A549 (cell line): Measurements from ENCODE around the gene UROC1.

Experiments used
- CHD4 ChIP-seq: fragments of 200-600 bp; sonication (generic); IDR thresholded peaks from 2 replicates; pipeline ENCODE4 v1.6.1; 2016; ENCODE audit warnings: antibody characterized with exemption, mild to moderate bottlenecking, borderline replicate concordance
- HDAC2 ChIP-seq: fragments of 200-600 bp; sonication (generic); IDR thresholded peaks from 2 replicates; pipeline ENCODE4 v1.6.1; 2016
- PHF8 ChIP-seq: fragments of 200-600 bp; sonication (generic); IDR thresholded peaks from 2 replicates; pipeline ENCODE4 v1.6.1; 2016; ENCODE audit warnings: low read depth, mild to moderate bottlenecking, antibody characterized with exemption, moderate library complexity, borderline replicate concordance
- RCOR1 ChIP-seq: fragments of 150-350 bp; IDR thresholded peaks from 2 replicates; pipeline ENCODE4 v1.6.1; 2014; ENCODE audit warnings: antibody characterized with exemption, low read length, low read depth
- TF ChIP-seq, protein P1 (sequence below): fragments of >200 bp; sonication (Bioruptor Twin); formaldehyde crosslinking; IDR thresholded peaks from 3 replicates; pipeline ENCODE4 v1.5.1; 2016

GRCh38 chr3:126477061-126477380 is 40.6 kb downstream of the UROC1 start:
- TF ChIP-seq HDAC2: no peak
- TF ChIP-seq, protein P1, sequence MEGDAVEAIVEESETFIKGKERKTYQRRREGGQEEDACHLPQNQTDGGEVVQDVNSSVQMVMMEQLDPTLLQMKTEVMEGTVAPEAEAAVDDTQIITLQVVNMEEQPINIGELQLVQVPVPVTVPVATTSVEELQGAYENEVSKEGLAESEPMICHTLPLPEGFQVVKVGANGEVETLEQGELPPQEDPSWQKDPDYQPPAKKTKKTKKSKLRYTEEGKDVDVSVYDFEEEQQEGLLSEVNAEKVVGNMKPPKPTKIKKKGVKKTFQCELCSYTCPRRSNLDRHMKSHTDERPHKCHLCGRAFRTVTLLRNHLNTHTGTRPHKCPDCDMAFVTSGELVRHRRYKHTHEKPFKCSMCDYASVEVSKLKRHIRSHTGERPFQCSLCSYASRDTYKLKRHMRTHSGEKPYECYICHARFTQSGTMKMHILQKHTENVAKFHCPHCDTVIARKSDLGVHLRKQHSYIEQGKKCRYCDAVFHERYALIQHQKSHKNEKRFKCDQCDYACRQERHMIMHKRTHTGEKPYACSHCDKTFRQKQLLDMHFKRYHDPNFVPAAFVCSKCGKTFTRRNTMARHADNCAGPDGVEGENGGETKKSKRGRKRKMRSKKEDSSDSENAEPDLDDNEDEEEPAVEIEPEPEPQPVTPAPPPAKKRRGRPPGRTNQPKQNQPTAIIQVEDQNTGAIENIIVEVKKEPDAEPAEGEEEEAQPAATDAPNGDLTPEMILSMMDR: no peak
- TF ChIP-seq PHF8: no peak
- TF ChIP-seq CHD4: no peak
- TF ChIP-seq RCOR1: no peak
